Fibroblast of gingiva (primary cell): ENCODE results near the gene MYL12B.

ENCODE experiments used
- DNase-seq: peaks from one replicate; pipeline ENCODE4 v3.0.0-alpha.2; 2011; ENCODE audit warnings: low read depth

MYL12B gene

DNA sequence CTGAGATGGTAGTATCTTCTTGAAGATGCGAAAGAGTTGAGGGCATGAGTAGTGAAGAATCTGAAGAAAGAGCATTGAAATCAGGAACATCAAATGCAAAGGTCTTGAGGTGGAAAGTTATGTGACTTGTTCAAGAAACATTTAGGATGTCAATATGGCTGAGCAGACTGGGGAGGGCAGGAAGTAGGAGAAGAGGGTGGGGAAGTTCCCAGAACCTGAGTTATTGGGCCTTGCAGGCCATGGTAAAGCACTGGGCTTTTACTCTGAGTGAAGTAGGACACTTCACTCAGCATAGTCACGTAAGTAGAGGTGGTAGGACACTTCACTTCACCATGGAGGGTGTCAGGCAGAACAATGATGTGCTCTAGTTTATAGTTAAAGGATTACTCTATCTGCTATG, 26.1 kb upstream of the MYL12B start:
- no peak for DNase-seq

DNA sequence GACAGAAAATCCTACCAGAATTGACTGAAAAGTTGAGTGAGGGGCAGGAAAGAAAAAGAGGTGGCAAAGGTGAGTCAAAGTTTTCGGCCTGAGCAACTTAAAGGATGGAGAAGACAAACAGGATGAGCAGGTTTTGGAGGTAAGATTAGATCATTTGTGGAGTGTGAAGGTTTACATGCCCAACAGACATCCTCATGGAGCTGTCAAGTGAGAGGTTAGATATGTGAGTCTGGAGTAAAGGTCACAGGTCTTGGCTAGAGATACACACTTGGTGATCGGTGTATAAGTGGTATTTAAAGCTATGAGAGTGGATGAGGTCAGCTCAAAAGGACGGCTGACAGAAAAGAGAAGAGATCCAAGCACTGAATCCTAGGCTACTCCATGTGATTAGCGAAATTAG, 25.5 kb upstream of the MYL12B start:
- DNase-seq: no peak

DNA sequence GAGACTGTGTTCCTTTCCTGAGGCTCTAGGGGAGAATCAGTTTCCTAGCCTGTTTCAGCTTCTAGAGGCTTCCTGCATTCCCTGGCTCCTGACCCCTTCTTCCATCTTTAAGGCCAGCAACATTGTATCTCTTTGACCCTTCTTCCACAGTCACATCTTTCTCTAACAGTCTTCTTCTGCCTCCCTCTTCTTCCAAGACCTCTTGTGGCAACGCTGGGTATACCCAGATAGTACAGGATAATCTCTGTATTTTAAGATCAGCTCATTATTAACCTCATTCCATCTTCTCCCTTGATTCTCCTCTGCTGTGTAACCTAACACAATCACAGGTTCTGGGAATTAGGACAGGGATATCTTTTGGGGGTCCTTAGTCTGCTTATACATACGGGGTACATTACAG, 23.2 kb upstream of the MYL12B start:
- no peak for DNase-seq

DNA sequence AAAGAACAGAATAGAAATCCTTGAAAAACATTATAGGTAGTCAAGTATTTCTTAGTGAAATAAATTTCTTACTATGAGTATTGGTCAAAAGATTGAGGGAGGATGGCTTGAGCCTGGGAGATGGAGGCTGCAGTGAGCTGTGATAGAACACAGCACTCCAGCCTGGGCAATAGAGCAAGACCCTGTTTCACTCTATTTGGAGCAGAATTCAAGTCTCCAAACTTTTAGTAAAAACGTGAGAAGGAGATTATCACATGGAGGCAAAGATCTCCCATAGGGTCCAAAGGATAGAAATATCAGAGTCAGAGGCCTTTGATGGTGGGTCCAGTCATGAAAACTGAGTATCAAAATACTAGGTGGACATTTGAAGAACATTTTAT, 16.8 kb upstream of the MYL12B start:
- no peak for DNase-seq

DNA sequence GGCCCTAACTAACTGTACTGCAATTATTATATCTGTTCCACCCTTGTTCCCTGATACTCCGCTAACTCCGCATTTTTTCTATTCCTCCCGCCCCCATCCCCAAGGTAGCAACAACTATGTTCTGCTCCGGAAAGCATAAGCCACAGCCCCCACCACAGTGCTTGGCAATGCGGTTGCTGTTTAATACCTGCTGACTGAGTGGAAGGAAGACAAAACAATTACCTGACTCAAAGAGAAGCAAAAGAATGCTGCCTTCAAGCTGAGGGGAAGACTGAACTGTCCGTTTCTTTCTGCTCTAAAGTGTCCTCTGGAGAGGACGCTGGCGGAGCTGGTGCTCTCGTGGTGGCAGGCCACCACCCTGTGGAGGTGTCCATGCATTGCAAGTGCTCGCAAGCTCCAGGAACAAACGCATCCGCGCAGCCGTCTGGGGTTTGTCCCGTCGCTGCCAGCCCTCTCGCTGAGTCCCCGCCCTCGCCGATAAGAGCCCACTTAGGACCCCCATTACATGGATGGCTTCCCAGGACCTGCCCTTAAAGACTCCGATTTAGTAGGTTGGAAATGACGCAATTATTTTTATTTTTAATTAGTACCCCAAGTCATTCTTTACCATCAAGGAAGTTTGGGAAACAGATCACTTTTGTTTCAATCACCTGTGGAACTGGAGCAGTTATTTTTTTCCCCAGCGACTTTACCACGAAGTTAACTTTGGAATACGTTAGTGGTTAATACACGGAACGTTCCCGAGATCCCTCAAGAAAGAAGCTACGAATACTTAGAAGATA, 15.9 kb upstream of the MYL12B start:
- DNase-seq: peak; percentile 86

DNA sequence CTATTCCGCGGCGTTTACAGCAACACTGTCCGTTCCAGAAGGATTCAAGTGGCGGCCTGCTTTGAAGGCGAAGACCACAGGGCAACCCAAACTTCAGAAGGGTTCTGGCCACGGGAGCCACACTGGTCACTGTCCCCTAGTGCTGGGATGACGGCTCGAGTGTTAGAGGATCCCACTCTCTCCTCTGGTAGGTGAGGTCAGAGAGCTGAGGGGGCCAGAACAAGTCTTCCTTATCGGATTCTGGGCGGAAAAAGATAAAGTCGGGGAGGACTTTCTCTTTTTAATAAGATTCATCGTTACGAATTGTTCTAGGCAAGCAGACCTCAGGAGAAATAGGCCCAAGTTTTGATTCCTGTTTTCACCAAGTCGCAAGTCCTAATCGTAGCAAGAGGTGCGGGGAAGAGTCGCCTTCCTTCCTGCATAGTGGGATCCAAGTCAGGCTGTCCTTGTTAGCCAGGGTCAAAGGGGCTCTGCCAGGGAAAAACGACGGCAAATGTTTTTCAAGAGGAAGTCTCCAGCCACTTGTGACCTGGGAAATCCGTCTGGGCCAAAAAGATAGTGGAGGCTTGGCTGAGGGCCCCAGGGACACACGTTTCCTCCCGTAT, 15.2 kb upstream of the MYL12B start:
- no peak for DNase-seq

DNA sequence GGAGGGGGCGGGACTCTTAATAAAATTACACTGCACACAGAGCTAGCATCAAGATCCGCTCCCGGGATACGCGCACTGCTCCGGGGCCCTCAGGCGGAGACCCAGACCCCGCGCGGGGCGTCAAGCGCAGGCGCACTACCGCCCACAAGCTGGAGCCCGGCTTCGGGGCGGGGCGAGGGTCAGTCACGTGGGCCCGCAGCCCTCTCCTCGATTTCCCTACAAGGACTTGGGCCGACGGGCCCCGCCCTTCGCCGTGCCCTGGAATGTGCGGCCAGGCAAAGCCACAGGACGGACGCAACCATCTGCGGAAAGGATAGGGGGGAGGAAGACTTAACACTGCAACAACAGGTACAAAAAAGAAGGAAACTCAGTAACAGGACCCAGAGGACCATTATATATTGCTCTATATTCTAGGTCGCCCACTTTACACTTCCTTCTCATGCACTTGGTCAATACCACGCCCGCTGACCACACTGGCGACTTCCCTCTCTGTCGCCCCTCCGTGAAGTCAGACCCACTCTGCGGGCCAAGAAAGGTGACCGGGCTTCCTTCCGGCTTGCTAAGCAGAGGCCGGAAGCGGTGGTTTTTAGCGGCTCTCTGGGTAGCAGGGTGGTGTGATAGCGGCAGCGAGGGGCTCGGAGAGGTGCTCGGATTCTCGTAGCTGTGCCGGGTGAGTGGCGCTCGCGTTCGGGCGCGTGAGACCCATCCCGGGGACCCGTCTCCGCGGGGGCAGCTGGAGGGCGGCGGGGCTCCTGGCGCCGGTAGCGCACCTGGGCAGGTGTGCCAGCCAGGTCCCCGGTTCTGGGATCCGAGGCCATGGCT, 14.5 kb upstream of the MYL12B start, which contains the start of gene MYL12A:
MYL12A (plus strand) TSS at position 562 of the 822 bp plus-strand sequence. CDS start 5,447 bp downstream, outside the sequence.
- peak; percentile 98 for DNase-seq

DNA sequence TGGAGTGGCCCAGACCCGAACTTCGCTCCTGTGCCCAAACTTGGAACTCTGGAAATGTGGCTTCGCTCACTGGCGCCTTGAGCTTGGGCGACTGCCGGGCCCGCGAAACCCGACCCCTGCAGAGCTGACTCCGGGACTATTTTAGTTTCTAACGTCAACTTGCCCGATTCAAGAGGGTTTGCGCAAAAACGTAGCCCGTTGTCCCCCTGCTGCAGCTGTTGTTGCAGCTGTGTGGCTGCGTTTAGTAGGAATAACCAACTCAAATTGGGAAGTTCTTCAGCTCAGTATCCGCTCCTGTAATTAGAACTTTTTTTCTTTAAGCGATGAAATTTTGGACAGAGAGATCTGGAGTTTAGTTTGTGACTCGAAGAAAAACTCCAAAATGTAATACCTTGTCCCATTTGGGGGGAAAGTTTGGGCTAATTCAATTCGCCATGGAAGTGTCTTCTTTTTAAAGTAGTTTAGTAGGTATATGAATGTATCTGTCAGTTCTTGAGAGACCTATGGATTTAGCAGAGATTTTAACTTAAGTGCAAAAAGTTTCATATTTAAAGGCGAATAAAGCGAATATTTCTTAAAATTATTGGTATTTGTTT, 13.8 kb upstream of the MYL12B start:
- DNase-seq: peak; percentile 72

DNA sequence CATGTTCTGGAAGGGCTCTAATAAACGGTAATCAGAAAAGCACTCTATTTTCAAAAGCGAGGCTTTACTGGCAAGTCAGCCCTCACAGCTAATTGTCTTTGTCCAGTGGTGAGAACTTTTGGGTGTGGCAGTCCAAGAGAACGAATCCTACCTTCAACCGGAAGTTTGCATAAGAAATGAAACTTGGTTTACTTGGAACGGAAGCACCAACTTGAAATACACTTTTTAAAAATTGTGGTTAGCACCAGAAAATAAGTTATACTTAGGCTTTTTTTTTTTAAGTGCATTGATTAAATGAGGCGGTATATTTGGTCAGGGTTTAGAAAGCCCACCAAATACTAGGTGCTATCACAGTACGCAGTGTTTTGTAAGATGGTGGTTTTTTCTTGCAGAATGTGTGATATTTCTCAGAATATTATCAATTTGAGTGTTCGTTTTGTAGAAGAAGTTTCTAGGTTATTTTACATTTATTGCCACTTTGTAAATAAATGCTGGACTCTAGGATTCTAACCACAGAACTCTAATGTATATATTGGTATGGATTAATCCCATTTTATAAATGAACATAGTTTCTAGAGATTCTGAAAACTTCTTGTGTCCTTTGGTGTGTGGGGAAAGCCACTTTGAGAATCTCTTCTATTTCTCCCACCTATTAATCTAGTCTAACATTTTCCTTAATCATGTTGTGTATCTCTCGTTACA, 13.1 kb upstream of the MYL12B start:
- peak; percentile 42 for DNase-seq

DNA sequence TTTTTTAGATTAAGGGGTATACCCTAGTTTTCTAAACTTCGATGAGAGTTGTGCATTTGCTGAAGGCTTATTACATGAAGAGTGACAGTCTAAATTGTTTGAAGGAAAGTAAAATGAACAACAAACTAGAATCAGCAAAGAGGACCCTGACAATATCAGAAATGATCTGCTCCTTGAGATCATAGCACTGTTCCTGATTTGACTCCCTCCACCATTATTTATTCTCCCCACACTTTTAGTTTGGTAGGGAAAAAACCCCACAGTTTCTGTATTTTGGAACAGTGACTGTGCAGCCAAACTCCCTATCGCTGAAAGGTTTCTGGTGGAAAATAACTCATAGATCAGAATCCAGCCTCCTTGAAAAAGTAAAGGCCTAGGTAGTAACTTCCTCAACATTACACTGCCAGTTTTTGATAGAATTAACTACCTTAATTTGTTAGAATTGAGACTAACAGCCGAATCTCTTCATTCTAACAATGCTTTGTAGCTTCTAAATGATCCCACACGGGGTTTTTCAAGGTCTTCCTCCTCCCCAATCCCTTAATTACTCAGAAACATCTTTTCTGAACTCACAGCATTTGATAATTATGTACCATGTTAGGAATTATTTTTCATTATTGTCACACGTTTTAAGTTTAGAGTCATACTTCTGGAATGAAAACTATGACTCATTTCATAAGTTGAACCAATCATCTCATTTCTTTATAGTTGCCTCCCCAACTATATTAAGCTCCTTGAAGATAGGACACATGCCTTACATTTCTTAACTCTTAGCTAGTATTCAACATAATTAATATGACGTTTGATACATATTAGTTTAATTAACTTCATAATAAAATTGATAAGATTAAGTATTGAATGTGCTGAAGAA, 11.5 kb upstream of the MYL12B start:
- DNase-seq: peak; percentile 67

DNA sequence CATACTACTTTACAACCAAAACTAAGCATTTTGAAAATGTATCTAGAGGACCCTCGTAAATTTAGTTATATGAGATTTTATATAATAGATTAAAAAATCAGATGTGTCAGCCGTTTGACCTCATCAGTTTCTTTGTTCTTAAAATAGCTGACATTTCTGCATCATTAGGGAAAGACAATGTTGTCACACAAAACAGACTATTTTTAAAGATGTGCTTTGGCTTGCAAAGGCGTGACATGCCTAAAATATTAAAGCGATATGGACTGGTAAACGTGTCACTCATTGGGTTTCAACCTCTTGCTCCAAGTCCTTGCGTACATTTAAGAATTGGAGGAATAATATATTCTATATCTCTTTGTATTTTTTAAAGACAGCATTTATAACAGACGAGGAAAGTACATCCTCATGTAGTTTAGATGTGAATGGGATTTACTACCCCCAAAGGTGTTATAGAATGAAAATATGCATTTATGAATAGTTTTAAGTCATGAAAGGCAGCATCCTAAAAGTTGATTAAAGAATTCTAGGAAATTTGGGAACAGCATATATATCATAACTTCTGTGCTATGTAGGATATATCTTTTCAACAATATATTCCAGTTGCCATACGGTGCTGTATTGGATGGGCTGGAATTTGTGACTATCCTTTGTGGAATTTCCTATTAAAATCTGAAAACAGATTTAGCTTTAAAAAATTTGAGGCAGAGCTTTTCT, 10.5 kb upstream of the MYL12B start:
- DNase-seq: no peak

DNA sequence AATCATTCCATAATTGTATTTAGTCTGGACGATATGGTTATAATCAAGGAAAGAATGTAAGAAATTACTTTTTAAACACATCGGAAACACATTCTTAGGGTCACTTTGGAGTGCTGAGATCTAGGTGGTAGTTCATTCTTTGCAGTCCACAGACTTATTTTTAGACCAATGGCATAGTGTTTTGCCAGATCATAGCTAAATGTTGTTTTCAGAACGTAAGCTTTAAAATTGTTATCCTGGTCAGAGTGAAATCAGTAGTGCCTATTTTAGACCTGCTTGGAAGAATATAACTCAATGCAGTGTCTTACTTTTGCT, 10.0 kb upstream of the MYL12B start:
- peak; percentile 20 for DNase-seq

DNA sequence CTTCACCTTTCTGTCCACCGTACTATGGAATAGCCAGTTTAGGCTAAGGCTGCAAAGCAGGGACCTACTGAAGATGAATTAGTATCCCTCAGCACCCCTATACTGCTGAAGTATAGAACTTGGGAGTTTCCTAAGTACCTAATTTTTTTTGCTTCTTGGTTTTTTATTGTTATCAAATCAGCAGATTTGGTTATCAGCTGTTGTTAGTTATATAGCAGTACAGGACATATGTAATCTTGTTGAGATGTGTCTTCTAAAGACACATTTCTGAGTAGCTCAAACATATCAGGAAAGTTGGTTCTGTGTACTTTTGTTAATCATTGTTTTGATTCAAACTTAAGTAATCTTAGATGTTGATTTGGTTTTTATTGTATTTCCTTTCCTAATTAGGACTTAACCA, 9.1 kb upstream of the MYL12B start:
- DNase-seq: no peak

DNA sequence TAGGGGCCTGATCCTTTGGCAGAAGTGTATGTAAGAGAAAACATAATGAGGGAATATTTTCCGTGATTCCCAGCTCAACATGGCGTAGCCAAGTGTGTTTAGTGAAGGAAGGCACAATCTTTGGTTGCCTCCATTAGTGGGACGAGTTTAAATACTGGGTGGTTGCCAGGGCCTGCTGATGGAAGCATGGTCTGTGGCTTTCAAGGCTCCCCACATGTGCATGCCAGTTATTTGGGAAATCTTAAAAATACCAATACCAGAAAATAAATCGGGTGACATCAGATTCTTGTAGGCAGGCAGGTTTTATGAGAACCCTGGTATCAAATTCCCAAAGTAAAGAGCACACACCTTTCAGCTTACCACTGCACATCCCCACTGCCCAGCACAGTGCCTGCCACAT, 7.2 kb upstream of the MYL12B start:
- DNase-seq: no peak

DNA sequence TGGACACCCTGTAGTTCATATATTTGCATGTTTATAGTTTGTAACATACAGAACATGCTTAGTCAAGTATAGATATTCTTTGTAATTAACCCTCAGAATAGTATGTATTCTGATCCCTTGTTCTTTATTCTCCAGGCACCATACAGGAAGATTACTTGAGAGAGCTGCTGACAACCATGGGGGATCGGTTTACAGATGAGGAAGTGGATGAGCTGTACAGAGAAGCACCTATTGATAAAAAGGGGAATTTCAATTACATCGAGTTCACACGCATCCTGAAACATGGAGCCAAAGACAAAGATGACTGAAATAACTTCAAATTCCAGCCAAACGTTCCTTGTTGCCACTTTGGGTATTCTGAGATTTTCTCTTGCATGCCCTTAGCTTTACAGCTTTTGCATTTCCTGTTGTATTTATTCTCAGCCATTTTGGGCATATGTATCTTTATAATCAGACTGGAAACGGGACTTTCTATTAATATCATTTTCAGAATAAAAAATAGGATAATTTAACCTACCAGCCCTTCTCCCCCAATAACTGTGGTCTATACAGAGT, 6.2 kb upstream of the MYL12B start:
- DNase-seq: no peak

DNA sequence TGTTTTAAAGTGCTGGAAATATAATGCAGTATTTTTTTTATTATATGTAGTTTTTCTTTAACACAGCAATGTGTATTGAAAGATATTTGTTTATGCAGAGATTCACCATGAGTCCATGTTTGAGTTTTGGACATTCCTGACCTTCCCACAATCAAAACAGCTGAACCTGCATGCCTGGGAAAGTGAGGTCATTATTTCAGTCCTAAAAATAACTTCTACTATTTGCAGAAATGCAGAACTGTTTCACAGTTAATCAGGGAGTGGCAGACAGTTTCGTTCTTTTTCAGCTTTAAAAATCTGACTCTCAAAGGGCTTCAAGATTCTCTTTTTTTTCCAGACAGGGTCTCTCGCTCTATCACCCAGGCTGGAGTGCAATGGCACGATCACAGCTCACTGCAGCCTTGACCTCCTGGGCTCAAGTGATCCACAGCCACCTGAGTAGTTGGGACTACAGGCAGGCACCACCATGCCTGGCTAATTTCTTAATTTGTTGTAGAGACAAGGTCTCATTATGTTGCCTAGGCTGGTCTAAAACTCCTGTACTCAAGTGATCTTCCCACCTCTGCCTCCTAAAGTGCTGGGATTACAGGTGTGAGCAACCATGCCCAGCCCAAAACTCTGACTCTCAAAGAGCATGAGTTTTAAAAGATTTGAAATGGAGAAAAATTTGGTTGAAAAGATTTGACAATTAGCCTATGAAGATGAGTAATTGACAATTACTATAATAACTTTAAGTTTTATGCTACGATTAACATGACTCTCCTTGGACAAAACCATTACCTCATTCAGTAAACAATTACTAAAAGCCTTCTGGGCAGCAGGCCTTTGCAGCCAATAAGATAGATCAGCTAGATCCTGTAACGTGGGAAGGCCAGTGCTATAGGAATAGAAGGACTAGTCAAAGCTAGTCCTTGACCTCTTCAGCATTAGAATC, 5.0 kb upstream of the MYL12B start:
- peak; percentile 18 for DNase-seq

DNA sequence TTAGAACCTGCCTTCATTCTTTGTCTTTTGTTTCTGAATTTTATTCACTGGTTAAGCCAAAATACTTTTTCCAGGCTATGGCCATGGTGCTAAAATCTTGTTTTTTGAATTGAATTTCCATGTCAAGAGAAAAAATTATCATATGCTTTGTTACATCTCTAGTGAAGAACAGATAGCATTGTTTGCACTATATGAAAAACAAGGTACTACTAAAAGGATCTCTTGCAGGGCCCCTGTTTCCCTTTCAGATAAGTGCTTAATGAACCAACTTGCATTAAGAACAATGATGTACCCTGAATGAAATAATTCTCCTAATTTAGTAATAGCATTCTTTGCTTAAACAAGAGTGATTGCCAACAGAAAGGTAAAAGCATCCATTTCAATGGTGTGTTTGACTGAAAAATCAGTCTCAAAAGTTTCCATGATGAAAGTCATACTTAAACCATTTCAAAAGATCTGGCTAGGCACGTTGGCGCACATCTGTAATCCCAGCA, 4.3 kb upstream of the MYL12B start:
- no peak for DNase-seq

DNA sequence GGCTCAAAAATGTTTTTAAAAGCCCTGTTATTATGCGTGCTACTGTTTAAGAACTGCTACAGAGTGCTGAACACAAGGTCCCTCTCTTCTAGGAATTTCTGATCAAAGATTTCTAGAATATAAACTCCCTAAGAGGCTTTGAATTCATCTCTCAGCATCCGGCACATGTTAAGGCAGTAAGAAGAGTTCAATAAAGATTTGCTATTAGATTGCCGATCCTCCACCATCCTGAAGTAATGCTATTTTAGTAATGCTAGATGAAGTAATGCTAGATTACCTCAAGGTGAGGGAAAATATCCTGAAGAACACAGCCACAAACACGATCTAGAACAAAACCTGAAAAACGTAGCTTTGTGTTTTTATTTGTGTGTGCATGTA, 949 bp upstream of the MYL12B start:
- DNase-seq: no peak
